OCI-LY7 (cell line): ENCODE results near the gene MPRIP. TPM values are rescaled to one million over a fixed set of nuclear protein-coding genes. Genes with fewer than 3 reads are reported as not detected.

ENCODE experiments used
- BruUV-seq: library from RNA; stranded (reverse); fragments of 400-500 nt; replicated peaks from 2 replicates; lab custom pipeline; 2021; lab: Mats Ljungman, UMichigan
- CTCF ChIA-PET: fragments of 300-600 bp; sonication (Branson Sonifier 250); formaldehyde crosslinking; loops from one replicate; lab custom pipeline; 2022; ENCODE audit warnings: antibody characterized with exemption; ENCODE audit not compliant: unreplicated experiment; lab: Charles Lee
- POLR2A ChIA-PET: fragments of 300-600 bp; sonication (Branson Sonifier 250); formaldehyde crosslinking; loops from one replicate; lab custom pipeline; 2022; ENCODE audit warnings: antibody characterized with exemption; lab: Charles Lee
- DNase-seq: peaks from one replicate; pipeline ENCODE4 v3.0.0-alpha.2; 2015; ENCODE audit warnings: low spot score
- H2AFZ ChIP-seq: fragments of 200-600 bp; sonication (generic), shearing (Covaris generic); 2 replicates; pipeline ENCODE4 v1.6.1; 2014; ENCODE audit warnings: mild to moderate bottlenecking, antibody characterized with exemption, low read length, moderate library complexity
- H3K27ac ChIP-seq: fragments of 200-600 bp; sonication (generic); 2 replicates; pipeline ENCODE4 v1.5.1; 2014; ENCODE audit warnings: mixed run types, low read depth, mild to moderate bottlenecking, moderate library complexity, low read length, inconsistent platforms; ENCODE audit not compliant: poor library complexity, severe bottlenecking
- H3K36me3 ChIP-seq: fragments of 200-600 bp; sonication (generic); 2 replicates; pipeline ENCODE4 v1.6.1; 2014; ENCODE audit warnings: mild to moderate bottlenecking, antibody characterized with exemption, low read length, moderate library complexity, mixed read lengths; ENCODE audit not compliant: insufficient read depth
- H3K4me1 ChIP-seq: fragments of 200-600 bp; sonication (generic); 2 replicates; pipeline ENCODE4 v1.5.1; 2014; ENCODE audit warnings: mild to moderate bottlenecking, low read length; ENCODE audit not compliant: insufficient read depth, poor library complexity, severe bottlenecking
- H3K4me2 ChIP-seq: fragments of 200-600 bp; sonication (generic); 2 replicates; pipeline ENCODE4 v1.6.1; 2014; ENCODE audit warnings: mild to moderate bottlenecking, low read length
- H3K4me3 ChIP-seq: fragments of 200-600 bp; sonication (generic); 2 replicates; pipeline ENCODE4 v1.5.1; 2014; ENCODE audit warnings: mild to moderate bottlenecking, low read depth, low read length; ENCODE audit not compliant: poor library complexity, severe bottlenecking
- H3K79me2 ChIP-seq: fragments of 200-600 bp; sonication (generic); 2 replicates; pipeline ENCODE4 v1.6.1; 2016; ENCODE audit warnings: low read depth, mild to moderate bottlenecking, low read length, moderate library complexity, mixed read lengths; ENCODE audit not compliant: insufficient read depth
- H3K9me2 ChIP-seq: fragments of 200-600 bp; sonication (generic); 2 replicates; pipeline ENCODE4 v1.6.1; 2016; ENCODE audit warnings: mild to moderate bottlenecking, low read length, mixed read lengths; ENCODE audit not compliant: insufficient read depth
- H3K9me3 ChIP-seq: fragments of 200-600 bp; sonication (generic); 2 replicates; pipeline ENCODE4 v1.6.1; 2014; ENCODE audit warnings: mild to moderate bottlenecking, mixed run types, low read length, mixed read lengths
- H4K20me1 ChIP-seq: fragments of 200-600 bp; sonication (generic); 2 replicates; pipeline ENCODE4 v1.6.1; 2014; ENCODE audit warnings: mild to moderate bottlenecking, antibody characterized with exemption, low read length, moderate library complexity, mixed read lengths; ENCODE audit not compliant: insufficient read depth
- CTCF ChIP-seq: fragments of 200-600 bp; sonication (generic); conservative IDR thresholded peaks from 2 replicates; pipeline ENCODE4 v1.5.1; 2014; ENCODE audit warnings: mild to moderate bottlenecking, antibody characterized with exemption, low read length, moderate library complexity, mixed read lengths
- EZH2phosphoT487 ChIP-seq: fragments of 200-600 bp; sonication (generic); IDR thresholded peaks from 2 replicates; pipeline ENCODE4 v1.6.1; 2018; ENCODE audit warnings: low read depth, borderline replicate concordance, mild to moderate bottlenecking, mixed run types, antibody characterized with exemption, low read length, moderate library complexity, mixed read lengths
- intact Hi-C: fragments of 100-400 bp; cut with micrococcal nuclease; formaldehyde crosslinking; loops from one replicate; pipeline ENCODE4 v1.10.0; 2022; ENCODE audit not compliant: unreplicated experiment
- total RNA-seq, 2 experiments: library from RNA; depleted of rRNA in 1 of 2; stranded (reverse); fragments of >200 nt in 1 of 2; shearing (Covaris generic) in 1 of 2; gene quantifications; 2 replicates each; pipeline ENCODE4 v1.2.3, GENCODE V29; 2014 to 2022

MPRIP gene
- total RNA-seq, 2 experiments from 2014 or later: 73.3 to 109 TPM

- POLR2A ChIA-PET: no interaction called here
- intact Hi-C loops: no loop called here
- H4K20me1 ChIP-seq: no peaks in the 10 kb centered on the region
- no peak overlapping the region for H3K4me3 ChIP-seq
- no peak overlapping the region for H2AFZ ChIP-seq
- no peaks in the 10 kb centered on the region for H3K9me2 ChIP-seq
- H3K9me3 ChIP-seq: no peaks in the 10 kb centered on the region
- H3K27ac ChIP-seq: no peak overlapping the region
- BruUV-seq: no TSS peak
- H3K36me3 ChIP-seq: peaks cover 14% of the 10 kb centered on the region; the same call in 1 of the 2 replicates
- CTCF ChIA-PET: no interaction called here
- DNase-seq: no peak
- TF ChIP-seq CTCF: no peak
- TF ChIP-seq EZH2phosphoT487: no peak
- no peaks in the 10 kb centered on the region for H3K4me1 ChIP-seq
- no peak overlapping the region for H3K4me2 ChIP-seq
- H3K79me2 ChIP-seq: no peaks in the 10 kb centered on the region
Observed at GRCh38 chr17:17161121-17161520, 118.9 kb downstream of the MPRIP start.

- Histone ChIP-seq H3K9me3 (no peaks in the 10 kb centered on the region), H2AFZ (no peak overlapping the region), H3K36me3 (peaks cover 12% of the 10 kb centered on the region; the same call in 1 of the 2 replicates), H3K79me2 (no peaks in the 10 kb centered on the region), H3K4me1 (no peaks in the 10 kb centered on the region), H3K27ac (no peak overlapping the region), H3K9me2 (no peaks in the 10 kb centered on the region), H4K20me1 (no peaks in the 10 kb centered on the region), H3K4me3 (no peak overlapping the region), H3K4me2 (no peak overlapping the region)
- CTCF ChIA-PET: no interaction called here
- no TSS peak for BruUV-seq
- TF ChIP-seq EZH2phosphoT487 (no peak), CTCF (no peak)
- no peak for DNase-seq
- POLR2A ChIA-PET: no interaction called here
- intact Hi-C loops: no loop called here
Observed at GRCh38 chr17:17161759-17162158, 119.5 kb downstream of the MPRIP start.

GRCh38 chr17:17164156-17164555 lies 121.9 kb downstream of the MPRIP start:
- Histone ChIP-seq H3K36me3 (peaks cover 12% of the 10 kb centered on the region; the same call in 1 of the 2 replicates), H3K4me3 (no peak overlapping the region), H2AFZ (no peak overlapping the region), H3K4me1 (no peaks in the 10 kb centered on the region), H3K4me2 (no peak overlapping the region), H3K27ac (no peak overlapping the region), H3K79me2 (no peaks in the 10 kb centered on the region), H4K20me1 (no peaks in the 10 kb centered on the region), H3K9me2 (no peaks in the 10 kb centered on the region), H3K9me3 (no peaks in the 10 kb centered on the region)
- DNase-seq: no peak
- CTCF ChIA-PET: no interaction called here
- TF ChIP-seq EZH2phosphoT487 (no peak), CTCF (no peak)
- no TSS peak for BruUV-seq
- POLR2A ChIA-PET: interaction anchor here (0.6 kb wide), 1 partner anchor 348 kb away, joined by 3 read pairs; no protein-coding TSS in a partner anchor
- intact Hi-C loops: no loop called here
